MCF 10A (cell line): ENCODE results near the gene TCP11. TPM values are rescaled to one million over a fixed set of nuclear protein-coding genes. Genes with fewer than 3 reads are reported as not detected.

Experiments
- BruUV-seq: library from RNA; stranded (reverse); fragments of 400-500 nt; replicated peaks from 2 replicates; lab custom pipeline; 2021; lab: Mats Ljungman, UMichigan
- CTCF ChIA-PET: fragments of 300-600 bp; sonication (Branson Sonifier 250); formaldehyde crosslinking; extraction: SDS; loops from one replicate; lab custom pipeline; 2021; ENCODE audit warnings: antibody characterized with exemption, inconsistent platforms; lab: Yijun Ruan, JAX
- POLR2A ChIA-PET: fragments of 300-600, 350-650 bp; sonication (Branson Sonifier 250); formaldehyde crosslinking; extraction: SDS; loops from one replicate; lab custom pipeline; 2020; ENCODE audit warnings: antibody characterized with exemption, inconsistent platforms; lab: Yijun Ruan, JAX
- DNase-seq: peaks from one replicate; pipeline ENCODE4 v3.0.0-alpha.2; 2018; ENCODE audit not compliant: unreplicated experiment
- H3K27ac Mint-ChIP-seq: one replicate; pipeline ENCODE4 v1.8.0; 2022; ENCODE audit warnings: mild to moderate bottlenecking, low read depth, mixed read lengths; ENCODE audit not compliant: unreplicated experiment
- H3K27me3 Mint-ChIP-seq: one replicate; pipeline ENCODE4 v1.8.0; 2022; ENCODE audit warnings: mixed read lengths; ENCODE audit not compliant: insufficient read depth, unreplicated experiment
- H3K36me3 Mint-ChIP-seq: one replicate; pipeline ENCODE4 v1.8.0; 2022; ENCODE audit warnings: mild to moderate bottlenecking, moderate library complexity, mixed read lengths; ENCODE audit not compliant: insufficient read depth, unreplicated experiment
- H3K4me1 Mint-ChIP-seq: one replicate; pipeline ENCODE4 v1.8.0; 2022; ENCODE audit warnings: mixed read lengths; ENCODE audit not compliant: insufficient read depth, unreplicated experiment
- H3K4me3 Mint-ChIP-seq: one replicate; pipeline ENCODE4 v1.8.0; 2022; ENCODE audit warnings: mild to moderate bottlenecking, moderate library complexity, mixed read lengths; ENCODE audit not compliant: unreplicated experiment
- H3K9me3 Mint-ChIP-seq: one replicate; pipeline ENCODE4 v1.8.0; 2022; ENCODE audit warnings: mixed read lengths; ENCODE audit not compliant: unreplicated experiment
- intact Hi-C: fragments of 100-400 bp; cut with micrococcal nuclease; formaldehyde crosslinking; loops from 2 replicates; pipeline ENCODE4 v1.14.1; 2022
- total RNA-seq: library from RNA; stranded (reverse); gene quantifications from 2 replicates; pipeline ENCODE4 v1.2.3, GENCODE V29; 2022
- TF ChIP-seq, protein P1 (sequence below): fragments of 200-600 bp; IDR thresholded peaks from one replicate; pipeline ENCODE4 v1.8.0; 2022; ENCODE audit warnings: antibody characterized with exemption, mild to moderate bottlenecking; ENCODE audit not compliant: unreplicated experiment

The TCP11 gene
- total RNA-seq, 1 experiment from 2014 or later: not detected

DNA sequence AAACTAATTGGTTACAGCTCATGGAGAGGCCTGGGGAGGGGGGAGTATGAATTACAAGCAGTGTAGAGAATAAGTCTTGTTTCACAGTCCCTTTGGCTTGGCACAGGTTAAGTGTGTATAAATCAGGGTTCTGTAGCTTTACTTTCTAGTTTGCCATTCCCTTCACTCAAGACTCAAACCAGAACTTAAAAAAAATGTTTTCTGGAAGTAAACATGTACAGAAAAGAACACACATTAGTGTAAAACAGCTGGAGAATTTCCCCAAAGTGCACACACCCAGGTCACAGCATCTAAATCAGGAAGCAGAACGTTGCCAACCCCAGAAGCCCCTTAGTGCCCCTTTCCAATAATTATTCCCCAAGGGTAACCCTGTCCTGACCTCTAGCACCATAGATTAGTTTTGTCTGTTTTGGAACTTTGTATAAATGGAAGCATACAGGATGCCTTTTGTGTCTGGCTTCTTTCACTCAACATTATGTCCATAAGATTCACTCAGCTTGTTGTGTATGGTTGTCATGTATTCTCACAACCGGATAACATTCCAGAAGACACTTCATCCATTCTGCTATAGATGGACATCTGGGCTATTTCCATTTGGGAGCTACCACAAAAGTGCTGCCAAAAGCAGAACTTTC lies 38.9 kb upstream of the TCP11 start:
- H3K9me3 Mint-ChIP-seq: no peaks in the 10 kb centered on the region
- BruUV-seq: no TSS peak
- H3K4me1 Mint-ChIP-seq: peaks cover 39% of the 10 kb centered on the region
- no peaks in the 10 kb centered on the region for H3K27me3 Mint-ChIP-seq
- TF ChIP-seq, protein P1, sequence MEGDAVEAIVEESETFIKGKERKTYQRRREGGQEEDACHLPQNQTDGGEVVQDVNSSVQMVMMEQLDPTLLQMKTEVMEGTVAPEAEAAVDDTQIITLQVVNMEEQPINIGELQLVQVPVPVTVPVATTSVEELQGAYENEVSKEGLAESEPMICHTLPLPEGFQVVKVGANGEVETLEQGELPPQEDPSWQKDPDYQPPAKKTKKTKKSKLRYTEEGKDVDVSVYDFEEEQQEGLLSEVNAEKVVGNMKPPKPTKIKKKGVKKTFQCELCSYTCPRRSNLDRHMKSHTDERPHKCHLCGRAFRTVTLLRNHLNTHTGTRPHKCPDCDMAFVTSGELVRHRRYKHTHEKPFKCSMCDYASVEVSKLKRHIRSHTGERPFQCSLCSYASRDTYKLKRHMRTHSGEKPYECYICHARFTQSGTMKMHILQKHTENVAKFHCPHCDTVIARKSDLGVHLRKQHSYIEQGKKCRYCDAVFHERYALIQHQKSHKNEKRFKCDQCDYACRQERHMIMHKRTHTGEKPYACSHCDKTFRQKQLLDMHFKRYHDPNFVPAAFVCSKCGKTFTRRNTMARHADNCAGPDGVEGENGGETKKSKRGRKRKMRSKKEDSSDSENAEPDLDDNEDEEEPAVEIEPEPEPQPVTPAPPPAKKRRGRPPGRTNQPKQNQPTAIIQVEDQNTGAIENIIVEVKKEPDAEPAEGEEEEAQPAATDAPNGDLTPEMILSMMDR: no peak
- DNase-seq: no peak
- ChIA-PET POLR2A (interaction anchor here (1.0 to 1.2 kb wide), 3 partner anchors 13 to 291 kb away, joined by 3 to 4 read pairs (median 4); partner anchors contain the start of gene ANKS1A), CTCF (interaction anchor here (1.2 to 1.5 kb wide), 2 partner anchors 25 to 34 kb away, joined by 4 to 8 read pairs; no protein-coding TSS in a partner anchor)
- intact Hi-C loops: no loop called here
- H3K27ac Mint-ChIP-seq: peak overlapping the region; percentile 12
- no peaks in the 10 kb centered on the region for H3K36me3 Mint-ChIP-seq
- no peak overlapping the region for H3K4me3 Mint-ChIP-seq

GRCh38 chr6:35178932-35179832 lies 38.0 kb upstream of the TCP11 start:
- Mint-ChIP-seq H3K27ac (no peak overlapping the region), H3K4me1 (peaks cover 31% of the 10 kb centered on the region), H3K27me3 (no peaks in the 10 kb centered on the region), H3K9me3 (no peaks in the 10 kb centered on the region), H3K36me3 (no peaks in the 10 kb centered on the region), H3K4me3 (no peak overlapping the region)
- DNase-seq: no peak
- CTCF ChIA-PET: interaction anchor here (0.5 to 1.5 kb wide), 5 partner anchors 9 to 577 kb away, joined by 3 to 8 read pairs (median 3); no protein-coding TSS in a partner anchor
- intact Hi-C loops: no loop called here
- POLR2A ChIA-PET: interaction anchor here (1.0 to 1.2 kb wide), 2 partner anchors 13 to 80 kb away, joined by 3 to 4 read pairs; no protein-coding TSS in a partner anchor
- TF ChIP-seq, protein P1: no peak
- BruUV-seq: no TSS peak

GRCh38 chr6:35178012-35178411 lies 36.9 kb upstream of the TCP11 start:
- CTCF ChIA-PET: interaction anchor here (0.6 kb wide), 1 partner anchor 8 kb away, joined by 3 read pairs; no protein-coding TSS in a partner anchor
- H3K9me3 Mint-ChIP-seq: no peaks in the 10 kb centered on the region
- intact Hi-C loops: no loop called here
- no TSS peak for BruUV-seq
- POLR2A ChIA-PET: no interaction called here
- H3K4me3 Mint-ChIP-seq: no peak overlapping the region
- H3K4me1 Mint-ChIP-seq: peaks cover 33% of the 10 kb centered on the region
- H3K36me3 Mint-ChIP-seq: no peaks in the 10 kb centered on the region
- DNase-seq: no peak
- TF ChIP-seq, protein P1: no peak
- H3K27me3 Mint-ChIP-seq: no peaks in the 10 kb centered on the region
- H3K27ac Mint-ChIP-seq: no peak overlapping the region

- no peaks in the 10 kb centered on the region for H3K27me3 Mint-ChIP-seq
- H3K9me3 Mint-ChIP-seq: no peaks in the 10 kb centered on the region
- no peak for DNase-seq
- no peaks in the 10 kb centered on the region for H3K36me3 Mint-ChIP-seq
- TF ChIP-seq, protein P1: no peak
- H3K4me3 Mint-ChIP-seq: no peak overlapping the region
- H3K27ac Mint-ChIP-seq: no peak overlapping the region
- ChIA-PET POLR2A (no interaction called here), CTCF (no interaction called here)
- no TSS peak for BruUV-seq
- peaks cover 33% of the 10 kb centered on the region for H3K4me1 Mint-ChIP-seq
- intact Hi-C loops: no loop called here
Measured at GRCh38 chr6:35177596-35177995, 36.5 kb upstream of the TCP11 start.
